EH (cell line): ENCODE data around the gene LRP8.

ENCODE experiments used
- DNase-seq: peaks from one replicate; pipeline ENCODE4 v3.0.0-alpha.2; 2015; ENCODE audit warnings: low read depth

Gene LRP8

GRCh38 chr1:53259932-53260331 lies 67.9 kb downstream of the LRP8 start:
- no peak for DNase-seq

- no peak for DNase-seq
Measured at GRCh38 chr1:53258216-53258615, 69.7 kb downstream of the LRP8 start.

GRCh38 chr1:53257454-53258081 lies 70.3 kb downstream of the LRP8 start:
- peak; percentile 40 for DNase-seq

- DNase-seq = no peak
Measured at GRCh38 chr1:53256511-53257453, 71.1 kb downstream of the LRP8 start.

- peak; percentile 10 for DNase-seq
Measured at GRCh38 chr1:53255031-53255430, 72.8 kb downstream of the LRP8 start.

- peak; percentile 76 for DNase-seq
Measured at GRCh38 chr1:53254011-53254640, 73.7 kb downstream of the LRP8 start.

- no peak for DNase-seq
Measured at GRCh38 chr1:53250325-53250724, 77.5 kb downstream of the LRP8 start.

GRCh38 chr1:53249706-53250105 lies 78.2 kb downstream of the LRP8 start:
- DNase-seq = peak; percentile 40

- DNase-seq = peak; percentile 96
Measured at GRCh38 chr1:53246261-53247134, 81.4 kb downstream of the LRP8 start.

- DNase-seq = no peak
Measured at GRCh38 chr1:53244141-53244540, 83.7 kb downstream of the LRP8 start.

GRCh38 chr1:53242381-53242780 lies 85.5 kb downstream of the LRP8 start:
- no peak for DNase-seq

GRCh38 chr1:53241828-53242227 lies 86.0 kb downstream of the LRP8 start:
- no peak for DNase-seq

GRCh38 chr1:53238197-53239155 lies 89.4 kb downstream of the LRP8 start, which contains the start of gene MAGOH:
Gene MAGOH (minus strand): TSS chr1:53238518. CDS start chr1:53238448, 70 bp downstream.
- DNase-seq = peak; percentile 97

GRCh38 chr1:53237638-53238037 lies 90.2 kb downstream of the LRP8 start:
- no peak for DNase-seq

- no peak for DNase-seq
Measured at GRCh38 chr1:53220962-53221286, 106.9 kb downstream of the LRP8 start.

- peak; percentile 91 for DNase-seq
Measured at GRCh38 chr1:53220171-53220961, 107.5 kb downstream of the LRP8 start, which contains the start of gene CZIB. Gene CZIB (minus strand): TSS chr1:53220634. CDS start chr1:53220575, 59 bp downstream.

- DNase-seq = no peak
Measured at GRCh38 chr1:53219711-53220110, 108.2 kb downstream of the LRP8 start.

- DNase-seq = no peak
Measured at GRCh38 chr1:53218201-53218600, 109.7 kb downstream of the LRP8 start.

GRCh38 chr1:53214376-53214940 lies 113.4 kb downstream of the LRP8 start:
- no peak for DNase-seq
